ENCODE results near the gene TRPV4.

- TF ChIP-seq POLR2A (IDR thresholded peaks at IDR 0.05) (no peak), CTCF (IDR thresholded peaks at IDR 0.05) (no peak)
These were observed 12.6 kb upstream of the TRPV4 start for GRCh38 chr12:109845824-109846205.

All from esophagus squamous epithelium (tissue), 4 donors.